GM12874 (cell line): ENCODE results near the gene SMAP1.

Source experiments
- CTCF ChIP-seq: IDR thresholded peaks from 2 replicates; pipeline ENCODE4 v1.5.1; 2011; ENCODE audit warnings: low read depth, mild to moderate bottlenecking, control low read depth, low read length, moderate library complexity; ENCODE audit not compliant: insufficient read depth

Gene SMAP1

DNA sequence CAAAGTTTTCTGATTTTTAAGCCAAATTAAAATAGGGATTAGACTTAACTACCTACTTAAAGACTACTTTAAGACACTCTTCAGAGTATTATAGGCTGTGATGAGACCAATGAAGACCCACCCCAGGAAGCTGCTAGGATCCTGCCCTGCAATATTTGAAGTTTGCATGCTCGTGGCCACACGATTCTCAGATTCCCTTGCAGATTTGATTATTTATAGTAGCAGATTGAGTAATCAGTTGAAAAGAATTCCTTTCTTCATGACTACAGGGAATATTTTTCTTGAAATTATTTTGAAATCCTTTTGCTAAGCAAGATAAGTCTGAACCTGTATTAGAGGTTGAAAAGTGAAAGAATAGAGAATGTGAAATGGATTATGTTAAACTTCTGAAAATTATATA is 166.8 kb downstream of the SMAP1 start:
- TF ChIP-seq CTCF = no peak

DNA sequence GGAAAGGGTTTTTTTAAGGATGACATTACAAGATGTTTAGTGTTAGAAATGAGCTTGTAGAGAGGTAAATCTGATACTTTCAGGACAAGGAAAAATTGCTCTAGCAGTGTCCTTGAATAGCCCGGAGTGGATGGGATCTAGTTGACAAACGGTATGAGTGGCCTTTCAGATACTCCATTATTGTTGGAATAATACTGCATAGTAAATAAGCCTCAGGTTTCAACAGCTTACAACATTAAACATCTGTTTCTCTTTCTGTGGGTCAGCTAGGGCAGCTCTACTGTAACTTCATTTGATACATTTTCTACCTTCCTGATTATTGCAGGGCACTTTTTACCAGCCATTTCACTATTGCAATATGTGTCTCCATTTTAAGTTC is 171.2 kb downstream of the SMAP1 start:
- TF ChIP-seq CTCF = no peak

- no peak for TF ChIP-seq CTCF
Observed at GRCh38 chr6:70839286-70840266, 171.9 kb downstream of the SMAP1 start.

DNA sequence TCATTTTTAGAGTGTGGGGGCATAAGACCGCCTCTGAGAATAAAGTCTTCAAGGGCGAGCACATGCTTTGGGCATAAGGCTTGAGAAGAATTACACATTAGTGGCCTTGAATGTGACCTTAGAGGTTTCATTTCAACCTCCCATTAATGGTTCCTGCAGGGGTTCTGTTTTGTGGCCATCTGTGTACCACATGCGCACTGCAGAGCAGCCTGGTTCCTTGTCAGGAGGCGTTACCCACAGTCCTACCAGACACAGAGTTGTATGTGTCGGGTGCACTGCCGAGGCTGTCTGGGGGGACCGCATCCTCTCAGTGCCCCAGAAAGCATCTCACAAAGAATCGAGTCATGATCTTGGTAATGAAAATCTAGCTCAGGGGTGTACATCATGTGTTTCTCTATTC is 173.4 kb downstream of the SMAP1 start:
- no peak for TF ChIP-seq CTCF

- TF ChIP-seq CTCF = no peak
Observed at GRCh38 chr6:70842541-70842940, 174.9 kb downstream of the SMAP1 start.

GRCh38 chr6:70843328-70843918 is 175.7 kb downstream of the SMAP1 start:
- TF ChIP-seq CTCF = no peak

GRCh38 chr6:70844301-70844700 is 176.6 kb downstream of the SMAP1 start:
- TF ChIP-seq CTCF = no peak
